GM19043 (cell line): ENCODE data around the gene COL5A2.

Experiments used
- ATAC-seq: cut with Tn5 transposase; IDR thresholded peaks from one replicate; pipeline ENCODE4 v1.9.1; 2021; ENCODE audit warnings: low read depth; ENCODE audit not compliant: unreplicated experiment

COL5A2 gene

GRCh38 chr2:189181706-189182105 is 2.1 kb upstream of the COL5A2 start:
- ATAC-seq: no peak

- no peak for ATAC-seq
Observed at GRCh38 chr2:189178726-189179569, 613 bp downstream of the COL5A2 start.

DNA sequence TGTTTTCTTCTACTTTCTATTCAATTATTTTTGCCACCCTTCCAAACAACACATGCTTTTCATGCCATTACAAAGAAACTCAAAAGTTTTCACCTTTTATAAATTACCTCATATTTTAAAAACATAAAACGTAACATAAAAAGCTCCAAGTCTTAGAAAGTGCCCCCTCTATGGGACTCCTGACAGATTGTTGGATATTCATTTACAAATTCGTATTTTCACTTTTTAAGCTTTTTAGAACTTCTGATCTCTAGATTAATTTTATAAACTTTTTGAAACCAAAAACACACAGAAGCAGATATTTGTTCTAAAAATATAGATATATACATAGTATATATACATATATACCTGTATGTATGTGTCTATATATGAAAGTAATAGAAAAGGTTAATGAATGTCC is 1.5 kb downstream of the COL5A2 start:
- no peak for ATAC-seq

DNA sequence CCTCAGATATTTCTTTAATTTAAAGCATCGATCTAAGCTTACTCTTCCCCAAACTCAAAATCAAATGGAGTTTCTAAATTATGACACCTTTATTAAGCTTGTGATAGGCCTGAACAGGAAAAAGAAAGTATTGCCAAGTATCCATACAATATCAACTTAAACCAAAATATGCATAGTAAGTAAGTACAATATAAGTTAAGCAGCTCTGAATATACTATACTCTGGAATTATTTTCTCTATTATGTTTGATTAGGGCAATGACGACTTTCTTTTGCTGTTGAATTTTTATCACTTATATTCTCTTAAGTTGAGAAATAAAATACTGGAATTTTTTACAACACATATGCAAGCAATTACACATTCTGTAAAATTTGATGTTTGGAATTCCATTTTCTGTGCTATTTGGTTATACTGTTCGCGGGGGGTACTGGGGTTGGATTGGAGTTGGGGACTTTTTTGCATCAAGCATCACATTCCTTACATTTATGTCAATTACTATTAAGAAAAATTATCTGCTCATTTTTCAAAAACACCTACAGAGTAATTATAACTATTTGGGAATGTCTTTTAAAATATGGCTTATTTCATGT is 2.2 kb downstream of the COL5A2 start:
- ATAC-seq: no peak

DNA sequence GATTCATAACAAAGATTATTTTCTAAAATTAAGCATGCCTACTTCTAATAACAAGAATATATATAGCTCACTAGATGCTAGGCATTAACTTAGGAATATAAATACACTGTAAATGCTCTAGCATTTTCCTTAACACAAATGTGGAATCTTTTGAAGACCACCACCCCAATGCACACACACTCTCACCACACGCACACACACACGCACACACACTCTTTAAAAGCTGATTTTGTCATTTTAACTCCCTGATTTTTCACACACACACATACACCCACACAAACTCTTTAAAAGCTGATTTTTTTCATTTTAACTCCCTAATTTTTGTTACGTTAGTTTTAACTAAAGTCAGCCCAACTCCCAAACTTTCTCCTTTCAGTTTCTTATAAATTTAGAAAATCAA is 3.0 kb downstream of the COL5A2 start:
- ATAC-seq: no peak

DNA sequence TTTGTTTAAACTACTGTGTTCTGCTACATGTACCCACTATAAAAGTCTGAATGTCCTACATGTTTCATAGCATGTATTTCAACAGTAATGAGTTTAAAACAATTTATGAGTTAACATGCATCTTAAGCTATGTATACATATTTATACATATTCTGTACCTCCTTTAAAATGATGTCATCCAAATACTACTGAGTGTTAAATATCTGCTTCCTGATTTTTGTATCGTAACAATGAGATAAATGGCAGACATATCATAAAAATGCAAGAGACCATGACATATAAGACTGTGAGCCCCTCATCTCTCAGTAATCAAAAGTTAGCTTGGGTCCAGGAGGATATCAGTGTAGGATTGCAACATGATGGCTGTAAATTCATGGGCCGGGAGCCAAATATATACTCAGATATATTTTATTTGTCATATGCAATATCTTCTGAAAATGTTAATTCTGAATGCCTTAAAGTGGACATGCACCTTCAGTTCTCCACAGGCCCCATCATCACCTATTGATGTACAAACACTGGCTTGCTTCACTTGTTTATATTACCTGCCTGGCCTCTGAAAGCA is 3.6 kb downstream of the COL5A2 start:
- no peak for ATAC-seq

- ATAC-seq: no peak
Observed at GRCh38 chr2:189171956-189172609, 7.5 kb downstream of the COL5A2 start.

- ATAC-seq: no peak
Observed at GRCh38 chr2:189168856-189169499, 10.6 kb downstream of the COL5A2 start.

GRCh38 chr2:189165656-189166380 is 13.7 kb downstream of the COL5A2 start:
- ATAC-seq: no peak

DNA sequence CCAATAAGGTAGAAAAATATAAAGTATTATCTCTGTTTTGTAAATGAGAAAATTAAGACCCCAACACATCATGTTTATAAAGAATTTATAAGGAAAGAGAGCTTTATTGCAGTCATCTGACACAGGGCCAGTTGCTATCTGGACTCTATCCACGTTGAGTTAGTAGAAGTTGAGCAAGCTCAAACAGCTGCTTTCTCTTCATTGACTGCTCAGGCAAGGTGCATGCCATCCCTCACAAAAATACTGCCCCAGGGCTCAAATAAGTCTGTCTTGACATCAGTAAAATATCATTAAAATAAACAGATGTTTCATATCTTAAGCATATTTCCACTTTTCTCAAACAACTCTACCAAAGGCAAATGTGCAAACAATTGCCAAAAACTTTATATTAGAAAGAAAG is 14.8 kb downstream of the COL5A2 start:
- no peak for ATAC-seq

GRCh38 chr2:189163889-189164288 is 15.7 kb downstream of the COL5A2 start:
- ATAC-seq: no peak

DNA sequence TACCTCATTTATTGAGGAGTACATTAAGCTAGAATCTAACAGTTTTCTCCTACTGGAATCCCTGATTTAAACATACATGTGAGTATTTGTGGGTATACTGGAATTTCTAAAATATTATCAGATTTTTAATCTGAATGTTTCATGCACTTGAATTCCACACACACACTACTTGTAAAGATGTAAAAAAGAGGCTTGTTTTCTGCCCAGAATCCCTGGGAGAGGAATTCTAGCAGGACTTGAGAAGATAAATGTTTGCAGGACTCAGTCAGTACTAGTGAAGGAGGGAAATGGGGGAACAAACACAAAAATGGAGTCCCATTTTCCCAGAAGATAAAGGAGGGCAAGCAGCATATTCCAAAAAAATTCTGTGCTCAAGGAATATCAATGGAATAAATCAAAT is 17.0 kb downstream of the COL5A2 start:
- ATAC-seq: no peak

GRCh38 chr2:189161894-189162293 is 17.7 kb downstream of the COL5A2 start:
- no peak for ATAC-seq

DNA sequence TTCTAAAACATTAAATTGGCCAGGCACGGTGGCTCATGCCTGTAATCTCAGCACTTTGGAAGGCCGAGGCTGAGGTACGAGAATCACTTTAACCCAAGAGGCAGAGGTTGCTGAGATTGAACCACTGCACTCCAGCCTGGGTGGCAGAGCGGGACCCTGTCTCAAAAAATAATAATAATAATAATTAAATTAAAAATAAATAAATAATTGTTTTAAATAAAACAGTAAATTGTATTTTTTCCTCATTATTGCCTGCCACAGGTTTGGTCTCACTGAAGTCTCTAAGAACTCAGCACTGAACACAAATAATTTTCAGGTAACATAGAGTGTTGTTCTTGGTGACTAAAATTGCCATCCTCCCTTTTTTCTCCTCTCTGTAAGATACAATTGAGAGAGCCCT is 19.8 kb downstream of the COL5A2 start:
- ATAC-seq: no peak

DNA sequence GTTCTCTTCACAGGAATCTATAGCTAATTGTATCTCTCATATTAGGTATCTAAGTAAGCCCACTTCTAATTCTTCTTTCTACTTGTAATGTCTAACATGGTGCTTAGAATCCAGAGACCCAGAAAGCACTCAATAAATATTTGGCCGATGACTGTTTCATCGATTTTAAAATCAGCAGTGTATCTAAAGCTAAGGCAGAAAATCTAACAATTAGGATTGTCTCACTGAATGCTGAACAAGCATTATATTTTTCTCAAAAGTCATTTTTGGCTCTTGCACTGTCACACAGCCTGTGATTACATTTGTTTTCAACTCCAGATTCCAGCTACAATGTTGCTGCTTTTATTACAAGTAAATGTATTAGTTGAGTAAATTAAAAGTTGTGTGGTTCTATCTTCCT is 20.3 kb downstream of the COL5A2 start:
- no peak for ATAC-seq

GRCh38 chr2:189157939-189158338 is 21.6 kb downstream of the COL5A2 start:
- ATAC-seq: no peak

- ATAC-seq: no peak
Observed at GRCh38 chr2:189157456-189157855, 22.1 kb downstream of the COL5A2 start.

DNA sequence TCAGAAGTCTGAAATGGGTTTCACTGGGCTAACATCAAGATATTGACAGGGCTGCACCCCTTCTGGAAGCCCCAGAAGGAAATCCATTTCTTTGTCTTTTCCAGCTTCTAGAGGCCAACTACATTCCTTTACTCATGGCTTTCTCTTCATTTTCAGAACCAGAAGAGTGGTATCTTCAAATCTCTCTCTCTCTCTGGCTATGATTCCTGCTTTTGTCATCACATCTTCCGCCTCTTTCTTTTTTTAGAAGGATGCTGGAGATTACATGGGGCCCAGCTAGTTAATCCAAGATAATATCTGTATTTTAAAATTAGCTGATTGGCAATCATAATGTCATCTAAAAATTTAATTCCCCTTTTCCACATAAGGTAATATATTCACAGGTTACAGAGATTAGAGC is 23.8 kb downstream of the COL5A2 start:
- ATAC-seq: no peak

- ATAC-seq: no peak
Observed at GRCh38 chr2:189153619-189154018, 25.9 kb downstream of the COL5A2 start.

GRCh38 chr2:189152483-189152882 is 27.1 kb downstream of the COL5A2 start:
- ATAC-seq: no peak
